Ascending aorta (tissue), 2 donors: Measurements from ENCODE around the gene PCSK9. TPM values are rescaled to one million over a fixed set of nuclear protein-coding genes. Genes with fewer than 3 reads are reported as not detected.

Experiments used
- DNase-seq, 2 donors: peaks; one replicate each; pipeline ENCODE4 v3.0.0-alpha.2; 2019; ENCODE audit warnings: low spot score in 2 of 2
- H3K27ac ChIP-seq, 2 donors: fragments of 200-600 bp; sonication (generic); one replicate each; pipeline ENCODE4 v1.5.1; 2016 to 2017; ENCODE audit warnings: mild to moderate bottlenecking in 1 of 2
- H3K27me3 ChIP-seq: fragments of 200-600 bp; sonication (generic); one replicate; pipeline ENCODE4 v1.5.1; 2017
- H3K36me3 ChIP-seq, 2 donors: fragments of 200-600 bp; sonication (generic); one replicate each; pipeline ENCODE4 v1.5.1; 2016
- H3K4me1 ChIP-seq, 2 donors: fragments of 200-600 bp; sonication (generic); one replicate each; pipeline ENCODE4 v1.5.1; 2016 to 2017; ENCODE audit warnings: mild to moderate bottlenecking in 1 of 2
- H3K4me3 ChIP-seq, 2 donors: fragments of 200-600 bp; sonication (generic); one replicate each; pipeline ENCODE4 v1.5.1; 2016 to 2017; ENCODE audit warnings: mild to moderate bottlenecking in 1 of 2
- H3K9me3 ChIP-seq, 2 donors: fragments of 200-600 bp; sonication (generic); one replicate each; pipeline ENCODE4 v1.5.1; 2016
- intact Hi-C: fragments of 100-400 bp; cut with DNase I; formaldehyde crosslinking; loops from one replicate; pipeline ENCODE4 v1.15.1; 2023
- total RNA-seq: library from RNA; depleted of rRNA; stranded (reverse); fragments of >200 nt; gene quantifications from one replicate; pipeline ENCODE4 v1.1.0, GENCODE V29; 2016
- TF ChIP-seq, protein P1 (sequence below), 3 experiments: fragments of 200-600 bp in 2 of 3; fragments of 450-650 bp in 1 of 3; sonication (generic) in 2 of 3; IDR thresholded peaks; one replicate each; pipeline ENCODE4 v1.5.1; 2016 to 2019; ENCODE audit warnings: antibody characterized with exemption in 3 of 3, mild to moderate bottlenecking in 1 of 3, moderate library complexity in 1 of 3

PCSK9 gene
- total RNA-seq, 1 donor from 2014 or later = not detected

DNA sequence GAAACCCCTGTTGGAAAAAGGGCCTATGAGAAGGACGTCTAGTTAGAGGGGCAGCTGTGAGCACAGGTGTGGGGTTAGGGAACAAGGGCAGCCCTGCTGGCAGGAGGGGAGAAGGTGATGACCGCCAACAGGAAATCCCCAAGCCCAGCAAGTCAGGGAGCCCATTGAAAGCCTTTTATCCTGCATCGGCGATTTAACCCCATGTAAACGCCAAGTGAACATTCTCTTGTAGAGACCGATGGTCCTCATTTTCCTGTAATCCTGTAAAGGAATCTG, 41.7 kb upstream of the PCSK9 start:
- peaks cover 0 to 7% of the 10 kb centered on the region in 2 donors for H3K4me1 ChIP-seq
- no peaks in the 10 kb centered on the region for H3K36me3 ChIP-seq
- H3K27ac ChIP-seq = no peak overlapping the region
- no peak overlapping the region for H3K4me3 ChIP-seq
- no peaks in the 10 kb centered on the region for H3K27me3 ChIP-seq
- TF ChIP-seq, protein P1, sequence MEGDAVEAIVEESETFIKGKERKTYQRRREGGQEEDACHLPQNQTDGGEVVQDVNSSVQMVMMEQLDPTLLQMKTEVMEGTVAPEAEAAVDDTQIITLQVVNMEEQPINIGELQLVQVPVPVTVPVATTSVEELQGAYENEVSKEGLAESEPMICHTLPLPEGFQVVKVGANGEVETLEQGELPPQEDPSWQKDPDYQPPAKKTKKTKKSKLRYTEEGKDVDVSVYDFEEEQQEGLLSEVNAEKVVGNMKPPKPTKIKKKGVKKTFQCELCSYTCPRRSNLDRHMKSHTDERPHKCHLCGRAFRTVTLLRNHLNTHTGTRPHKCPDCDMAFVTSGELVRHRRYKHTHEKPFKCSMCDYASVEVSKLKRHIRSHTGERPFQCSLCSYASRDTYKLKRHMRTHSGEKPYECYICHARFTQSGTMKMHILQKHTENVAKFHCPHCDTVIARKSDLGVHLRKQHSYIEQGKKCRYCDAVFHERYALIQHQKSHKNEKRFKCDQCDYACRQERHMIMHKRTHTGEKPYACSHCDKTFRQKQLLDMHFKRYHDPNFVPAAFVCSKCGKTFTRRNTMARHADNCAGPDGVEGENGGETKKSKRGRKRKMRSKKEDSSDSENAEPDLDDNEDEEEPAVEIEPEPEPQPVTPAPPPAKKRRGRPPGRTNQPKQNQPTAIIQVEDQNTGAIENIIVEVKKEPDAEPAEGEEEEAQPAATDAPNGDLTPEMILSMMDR (IDR thresholded peaks at IDR 0.05) = no peak
- no peaks in the 10 kb centered on the region for H3K9me3 ChIP-seq
- DNase-seq = no peak
- intact Hi-C loops = no loop called here

DNA sequence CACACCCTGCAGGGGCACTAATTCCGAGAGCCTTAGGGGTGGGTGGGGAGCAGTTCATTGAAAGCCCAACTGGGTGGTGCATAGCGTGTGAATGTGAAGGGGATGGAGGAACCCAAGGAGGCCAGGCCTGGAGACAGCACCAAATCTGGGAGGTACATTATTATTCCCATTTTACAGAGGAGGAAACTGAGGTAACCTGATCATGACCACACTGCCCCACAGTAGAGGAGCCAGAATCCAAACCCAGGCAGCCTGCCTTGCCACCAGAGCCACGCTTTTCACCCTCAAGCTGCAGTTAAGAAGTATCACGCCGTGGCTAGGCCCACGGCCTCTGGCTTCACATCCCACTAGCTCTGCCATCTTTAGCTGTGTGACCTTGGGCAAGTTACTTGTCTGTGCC, 41.2 kb upstream of the PCSK9 start:
- no peaks in the 10 kb centered on the region for H3K36me3 ChIP-seq
- H3K27ac ChIP-seq = no peak overlapping the region
- H3K27me3 ChIP-seq = no peaks in the 10 kb centered on the region
- DNase-seq = no peak
- H3K9me3 ChIP-seq = no peaks in the 10 kb centered on the region
- no peak overlapping the region for H3K4me3 ChIP-seq
- H3K4me1 ChIP-seq = peaks cover 0 to 7% of the 10 kb centered on the region in 2 donors
- TF ChIP-seq, protein P1 (IDR thresholded peaks at IDR 0.05) = no peak
- intact Hi-C loops = no loop called here

DNA sequence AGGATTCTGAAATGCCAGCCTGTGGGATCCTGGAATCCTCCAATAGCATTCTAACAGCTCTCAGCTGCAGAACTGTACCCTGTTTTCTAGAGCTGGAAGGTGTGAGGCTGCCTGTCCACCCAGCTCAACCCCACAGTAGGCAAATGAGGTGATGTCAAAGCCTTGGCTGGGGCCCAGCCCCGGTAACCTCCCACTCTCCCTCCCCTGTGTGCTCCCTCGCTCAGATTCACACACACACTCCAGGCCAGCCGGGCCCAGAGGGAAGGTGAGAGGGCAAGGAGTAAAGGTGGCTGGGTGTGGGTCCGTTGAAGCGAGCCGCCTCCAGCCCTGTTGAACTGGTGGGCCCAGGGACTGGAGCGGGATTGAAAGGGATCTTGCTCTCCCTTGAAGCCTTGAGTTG, 40.7 kb upstream of the PCSK9 start, which contains the start of gene BSND:
Gene BSND, plus strand, starts transcription at position 257 of the 400 bp plus-strand sequence. CDS start 254 bp downstream, outside the sequence.
- intact Hi-C loops = no loop called here
- no peak within 1 kb of the TSS for H3K27ac ChIP-seq
- H3K9me3 ChIP-seq = no peaks in the 10 kb centered on the region
- H3K4me1 ChIP-seq = peaks cover 0 to 7% of the 10 kb centered on the region in 2 donors
- TF ChIP-seq, protein P1 (IDR thresholded peaks at IDR 0.05) = no peak
- no peaks in the 10 kb centered on the region for H3K36me3 ChIP-seq
- H3K27me3 ChIP-seq = no peaks in the 10 kb centered on the region
- no peak for DNase-seq
- no peak within 1 kb of the TSS for H3K4me3 ChIP-seq

DNA sequence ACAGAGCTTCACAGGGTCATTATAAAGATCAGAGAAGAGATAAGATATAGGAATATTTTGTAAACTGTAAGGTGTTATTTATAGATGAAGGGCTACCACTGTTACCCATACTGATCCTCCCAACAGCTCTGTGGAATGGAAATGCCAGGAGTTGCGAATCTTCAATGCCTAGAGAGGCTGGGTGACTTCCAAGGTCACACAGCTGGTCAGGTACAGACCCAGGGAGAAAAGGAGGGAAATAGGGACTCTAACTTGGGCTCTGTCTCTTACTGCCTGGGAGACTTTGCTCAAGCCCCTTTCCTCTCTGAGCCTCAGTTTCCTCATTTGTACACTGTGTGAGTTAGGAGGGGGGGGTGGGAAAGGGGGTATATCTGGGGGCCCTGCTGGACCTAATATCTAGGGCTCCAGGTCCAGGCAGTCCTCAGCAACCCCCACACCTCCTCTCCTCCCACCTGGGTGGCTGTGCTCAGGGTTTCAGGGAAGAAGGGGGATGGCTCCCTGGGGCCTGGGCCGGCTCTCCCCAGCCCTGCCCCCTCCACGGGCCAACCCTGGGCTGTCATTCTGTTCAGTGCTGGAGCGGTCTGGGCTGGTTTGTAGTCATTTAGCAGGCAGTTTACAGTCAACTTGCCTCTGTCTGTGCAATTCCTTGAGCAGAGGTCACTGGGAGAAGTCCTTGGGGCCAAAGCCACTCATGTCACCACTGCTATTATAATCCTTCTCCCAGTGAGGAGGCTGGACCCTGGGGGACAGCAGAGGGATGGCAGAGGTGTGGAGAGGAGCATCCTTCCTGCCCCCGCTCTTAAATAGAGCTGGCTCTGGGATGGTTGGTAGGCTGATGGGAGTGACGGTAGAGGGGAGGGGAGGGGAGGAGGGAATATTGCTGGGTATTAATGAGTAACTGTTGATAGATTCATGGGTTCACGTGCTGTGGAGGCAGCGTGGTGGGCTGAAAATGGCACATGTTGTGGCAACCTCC, 39.0 kb upstream of the PCSK9 start:
- H3K4me3 ChIP-seq = no peak overlapping the region
- TF ChIP-seq, protein P1 (IDR thresholded peaks at IDR 0.05) = no peak
- intact Hi-C loops = no loop called here
- no peaks in the 10 kb centered on the region for H3K27me3 ChIP-seq
- H3K36me3 ChIP-seq = no peaks in the 10 kb centered on the region
- peaks cover 0 to 7% of the 10 kb centered on the region in 2 donors for H3K4me1 ChIP-seq
- H3K9me3 ChIP-seq = no peaks in the 10 kb centered on the region
- DNase-seq = no peak
- H3K27ac ChIP-seq = no peak overlapping the region

DNA sequence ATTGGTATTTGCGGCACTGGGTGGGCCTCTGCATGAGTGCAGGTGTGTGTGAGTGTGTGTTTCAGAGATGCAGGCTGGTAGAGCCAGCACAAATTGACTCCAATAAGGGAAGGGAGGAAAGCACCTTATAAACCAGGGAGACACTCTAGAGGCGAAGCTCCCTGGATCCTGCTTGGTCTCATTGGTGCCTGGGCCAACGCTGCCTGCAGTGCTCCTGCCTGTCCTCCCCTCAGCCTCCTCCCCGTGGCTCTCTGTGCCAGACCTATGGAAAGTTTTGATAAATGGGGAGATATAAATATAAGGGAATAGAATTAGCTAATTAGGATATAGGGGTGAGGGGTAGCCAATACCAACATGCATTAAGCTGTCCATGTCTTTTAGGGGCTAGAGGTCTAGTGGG, 38.0 kb upstream of the PCSK9 start:
- Histone ChIP-seq H3K4me3 (no peak overlapping the region), H3K36me3 (no peaks in the 10 kb centered on the region), H3K27ac (no peak overlapping the region), H3K27me3 (no peaks in the 10 kb centered on the region), H3K4me1 (peaks cover 0 to 7% of the 10 kb centered on the region in 2 donors), H3K9me3 (no peaks in the 10 kb centered on the region)
- TF ChIP-seq, protein P1 (IDR thresholded peaks at IDR 0.05) = no peak
- no peak for DNase-seq
- intact Hi-C loops = no loop called here
